Tibial artery (tissue), 4 donors: Measurements from ENCODE around the gene STAMBP.
A peak's percentile ranks its signal among the peaks of the same experiment; 100 is the strongest.

ENCODE experiments used
- DNase-seq, 2 donors: peaks; one replicate each; pipeline ENCODE4 v3.0.0-alpha.2; 2019
- H3K27ac ChIP-seq, 2 donors: fragments of 200-600 bp; sonication (generic) in 1 of 2; 1 replicate in 1 of 2; 2 replicates in 1 of 2; pipeline ENCODE4 v1.5.1; 2018 to 2019; ENCODE audit warnings: mild to moderate bottlenecking in 1 of 2
- H3K27me3 ChIP-seq, 2 donors: fragments of 200-600 bp; sonication (generic) in 1 of 2; one replicate each; pipeline versions ENCODE4 v1.5.1 to v1.6.0; 2016 to 2019
- H3K36me3 ChIP-seq, 3 donors: fragments of 200-600 bp; sonication (generic) in 2 of 3; one replicate each; pipeline ENCODE4 v1.5.1; 2016 to 2019; ENCODE audit warnings: mild to moderate bottlenecking in 2 of 3
- H3K4me1 ChIP-seq, 4 donors: fragments of 200-600 bp; sonication (generic) in 2 of 4; 1 replicate in 3 of 4; 2 replicates in 1 of 4; pipeline ENCODE4 v1.5.1; 2016 to 2019
- H3K4me3 ChIP-seq, 2 donors: fragments of 200-600 bp; sonication (generic) in 1 of 2; 1 replicate in 1 of 2; 2 replicates in 1 of 2; pipeline ENCODE4 v1.5.1; 2018 to 2019; ENCODE audit warnings: mild to moderate bottlenecking in 2 of 2
- H3K9me3 ChIP-seq, 3 donors: fragments of 200-600 bp; sonication (generic) in 1 of 3; one replicate each; pipeline ENCODE4 v1.5.1; 2016 to 2019
- intact Hi-C: fragments of 100-400 bp; cut with DNase I; formaldehyde crosslinking; loops from one replicate; pipeline ENCODE4 v1.15.0; 2023; ENCODE audit warnings: low total_unique reads
- TF ChIP-seq, protein P1 (sequence below), 2 experiments: fragments of 200-600 bp in 1 of 2; fragments of 450-650 bp in 1 of 2; IDR thresholded peaks; one replicate each; pipeline ENCODE4 v1.5.1; 2017 to 2019; ENCODE audit warnings: antibody characterized with exemption in 2 of 2, mild to moderate bottlenecking in 1 of 2, moderate library complexity in 1 of 2

Gene STAMBP

GRCh38 chr2:73837847-73838585 is 9.3 kb downstream of the STAMBP start:
- H3K4me1 ChIP-seq, result peaks cover 0 to 29% (median 11%) of the 10 kb centered on the region in 4 donors
- no peaks in the 10 kb centered on the region for H3K9me3 ChIP-seq
- peaks cover 17 to 32% (median 25%) of the 10 kb centered on the region in 3 donors for H3K36me3 ChIP-seq
- no peaks in the 10 kb centered on the region for H3K27me3 ChIP-seq
- TF ChIP-seq, protein P1, sequence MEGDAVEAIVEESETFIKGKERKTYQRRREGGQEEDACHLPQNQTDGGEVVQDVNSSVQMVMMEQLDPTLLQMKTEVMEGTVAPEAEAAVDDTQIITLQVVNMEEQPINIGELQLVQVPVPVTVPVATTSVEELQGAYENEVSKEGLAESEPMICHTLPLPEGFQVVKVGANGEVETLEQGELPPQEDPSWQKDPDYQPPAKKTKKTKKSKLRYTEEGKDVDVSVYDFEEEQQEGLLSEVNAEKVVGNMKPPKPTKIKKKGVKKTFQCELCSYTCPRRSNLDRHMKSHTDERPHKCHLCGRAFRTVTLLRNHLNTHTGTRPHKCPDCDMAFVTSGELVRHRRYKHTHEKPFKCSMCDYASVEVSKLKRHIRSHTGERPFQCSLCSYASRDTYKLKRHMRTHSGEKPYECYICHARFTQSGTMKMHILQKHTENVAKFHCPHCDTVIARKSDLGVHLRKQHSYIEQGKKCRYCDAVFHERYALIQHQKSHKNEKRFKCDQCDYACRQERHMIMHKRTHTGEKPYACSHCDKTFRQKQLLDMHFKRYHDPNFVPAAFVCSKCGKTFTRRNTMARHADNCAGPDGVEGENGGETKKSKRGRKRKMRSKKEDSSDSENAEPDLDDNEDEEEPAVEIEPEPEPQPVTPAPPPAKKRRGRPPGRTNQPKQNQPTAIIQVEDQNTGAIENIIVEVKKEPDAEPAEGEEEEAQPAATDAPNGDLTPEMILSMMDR (IDR thresholded peaks at IDR 0.05), result no peak
- H3K4me3 ChIP-seq, result no peak overlapping the region
- H3K27ac ChIP-seq, result peak overlapping the region; percentile 53 to 56
- no peak for DNase-seq
- intact Hi-C loops, result no loop called here

GRCh38 chr2:73838889-73839534 is 10.3 kb downstream of the STAMBP start:
- Histone ChIP-seq H3K9me3 (no peaks in the 10 kb centered on the region), H3K4me3 (no peak overlapping the region), H3K27me3 (no peaks in the 10 kb centered on the region), H3K36me3 (peaks cover 13 to 32% (median 20%) of the 10 kb centered on the region in 3 donors), H3K27ac (peak overlapping the region; percentile 53 to 56), H3K4me1 (peaks cover 0 to 23% (median 8%) of the 10 kb centered on the region in 4 donors)
- intact Hi-C loops, result no loop called here
- TF ChIP-seq, protein P1 (IDR thresholded peaks at IDR 0.05), result no peak
- no peak for DNase-seq

GRCh38 chr2:73839653-73840411 is 11.1 kb downstream of the STAMBP start:
- intact Hi-C loops, result no loop called here
- Histone ChIP-seq H3K4me3 (no peak overlapping the region), H3K9me3 (no peaks in the 10 kb centered on the region), H3K27me3 (no peaks in the 10 kb centered on the region), H3K27ac (peak overlapping the region in 1 of 2 donors; percentile 56), H3K36me3 (peaks cover 8 to 37% (median 23%) of the 10 kb centered on the region in 3 donors), H3K4me1 (peaks cover 0 to 23% (median 8%) of the 10 kb centered on the region in 4 donors)
- DNase-seq, result no peak
- TF ChIP-seq, protein P1 (IDR thresholded peaks at IDR 0.05), result no peak

DNA sequence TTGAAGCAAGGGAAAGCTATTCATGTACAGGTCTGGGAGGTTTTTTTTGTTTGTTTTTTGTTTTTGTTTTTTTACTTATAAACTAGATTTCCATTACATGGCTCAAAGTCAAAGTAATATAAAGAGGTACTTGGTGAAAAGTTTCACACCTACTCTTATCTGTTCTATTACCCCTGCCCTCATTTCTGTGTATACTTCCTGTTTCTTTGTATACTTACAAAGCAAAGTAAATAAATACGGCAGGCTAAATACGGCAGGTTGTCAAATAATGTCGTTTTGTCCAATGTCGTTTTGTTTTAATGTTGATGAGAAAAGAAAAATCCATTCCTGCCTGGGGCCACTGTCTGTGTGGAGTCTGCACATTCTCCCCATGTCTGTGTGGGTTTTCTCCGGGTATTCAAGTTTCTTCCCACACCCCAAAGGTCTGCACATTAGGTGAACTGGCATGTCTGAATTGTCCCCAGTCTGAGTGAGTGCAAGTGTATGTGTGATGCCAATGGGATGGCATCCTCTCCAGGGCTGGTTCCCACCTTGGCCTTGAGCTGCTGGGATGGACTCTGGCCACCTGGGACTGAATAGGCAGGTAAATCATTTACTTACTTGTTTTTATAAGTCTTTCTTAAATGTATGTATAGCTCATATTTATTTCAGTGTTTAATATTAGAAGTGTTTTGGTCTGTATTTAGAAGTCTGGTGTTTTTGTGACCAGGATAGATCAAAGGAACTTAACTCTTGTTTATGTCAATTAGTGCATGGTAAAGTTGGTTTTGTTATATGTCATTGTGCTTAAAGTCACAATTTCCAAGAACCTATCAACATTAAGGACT is 13.4 kb downstream of the STAMBP start:
- intact Hi-C loops, result no loop called here

More for the DNA sequence above, 13.4 kb downstream of the STAMBP start:
- no peak overlapping the region for H3K4me3 ChIP-seq
- H3K4me1 ChIP-seq, result peaks cover 0 to 23% (median 8%) of the 10 kb centered on the region in 4 donors
- H3K9me3 ChIP-seq, result no peaks in the 10 kb centered on the region
- H3K36me3 ChIP-seq, result peaks cover 25 to 39% (median 30%) of the 10 kb centered on the region in 3 donors
- no peak overlapping the region for H3K27ac ChIP-seq
- TF ChIP-seq, protein P1 (IDR thresholded peaks at IDR 0.05), result no peak
- no peaks in the 10 kb centered on the region for H3K27me3 ChIP-seq
- no peak for DNase-seq
